Measurements from ENCODE around the gene NR4A3.
A peak's percentile ranks its signal among the peaks of the same experiment; 100 is the strongest.

Gene NR4A3

GRCh38 chr9:99878651-99879050 is 57.0 kb downstream of the NR4A3 start:
- no peak for DNase-seq (ENCODE audit: low spot score)

GRCh38 chr9:99881769-99882168 is 60.1 kb downstream of the NR4A3 start:
- no peak for DNase-seq (ENCODE audit: low spot score)

GRCh38 chr9:99885747-99886146 is 64.1 kb downstream of the NR4A3 start:
- DNase-seq (ENCODE audit: low spot score), result no peak

GRCh38 chr9:99889120-99889519 is 67.4 kb downstream of the NR4A3 start:
- no peak for DNase-seq (ENCODE audit: low spot score)

GRCh38 chr9:99894826-99895225 is 73.1 kb downstream of the NR4A3 start:
- no peak for DNase-seq (ENCODE audit: low spot score)

DNA sequence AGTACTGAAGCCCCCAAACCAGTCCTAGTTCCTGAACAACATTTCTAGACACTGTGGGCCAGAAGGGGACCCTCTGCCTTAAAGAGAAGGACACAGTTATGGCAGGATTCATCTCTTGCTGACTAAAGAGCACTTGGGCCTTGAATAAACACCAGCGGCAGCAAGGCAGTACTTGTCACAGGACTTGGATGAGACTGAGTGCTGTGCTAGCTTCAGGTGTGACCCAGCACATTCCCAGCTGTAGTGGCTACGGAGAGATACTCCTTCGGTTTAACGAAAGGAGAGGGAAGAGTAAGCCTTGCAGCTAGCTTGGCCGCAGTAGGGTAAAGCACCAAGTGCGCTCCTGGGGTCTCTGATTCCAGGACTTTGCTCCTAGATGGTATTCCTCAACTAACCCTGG is 73.8 kb downstream of the NR4A3 start:
- no peak for DNase-seq (ENCODE audit: low spot score)

DNA sequence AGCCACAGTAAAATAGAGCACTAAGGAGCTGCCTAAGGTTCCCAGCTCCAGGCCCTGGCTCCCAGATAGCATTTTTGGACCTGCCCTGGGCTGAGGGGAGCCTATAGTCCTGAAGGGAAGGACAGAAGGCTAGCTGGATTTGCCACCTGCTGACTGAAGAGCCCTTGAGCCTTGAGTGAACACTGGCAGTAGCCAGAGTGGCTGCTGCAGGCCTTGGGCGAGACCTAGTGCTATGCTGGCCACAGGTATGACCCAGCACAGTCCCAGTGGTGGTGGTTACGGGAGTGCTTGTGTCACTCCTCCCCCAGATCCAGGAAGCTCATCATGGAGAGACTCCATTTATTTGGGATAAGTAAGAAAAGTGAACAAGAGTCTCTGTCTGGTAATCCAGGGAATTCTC is 74.4 kb downstream of the NR4A3 start:
- no peak for DNase-seq (ENCODE audit: low spot score)

DNA sequence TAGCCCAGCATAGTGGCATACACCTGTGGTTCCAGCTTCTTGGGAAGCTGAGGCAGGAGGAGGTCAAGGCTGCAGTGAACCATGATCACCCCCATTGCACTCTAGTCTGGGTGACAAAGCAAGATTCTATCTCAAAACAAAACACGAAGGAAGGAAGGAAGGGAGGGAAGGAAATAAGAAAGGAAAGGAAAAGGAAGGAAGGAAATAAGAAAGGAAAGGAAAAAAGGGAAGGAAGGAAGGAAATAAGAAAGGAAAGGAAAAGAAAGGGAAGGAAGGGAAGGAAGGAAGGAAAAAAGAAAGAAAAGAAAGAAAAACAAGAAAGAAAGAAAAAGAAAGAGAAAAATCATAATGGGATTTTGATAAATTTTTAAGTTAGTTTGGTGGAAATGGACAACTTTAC is 81.7 kb downstream of the NR4A3 start:
- no peak for DNase-seq (ENCODE audit: low spot score)

DNA sequence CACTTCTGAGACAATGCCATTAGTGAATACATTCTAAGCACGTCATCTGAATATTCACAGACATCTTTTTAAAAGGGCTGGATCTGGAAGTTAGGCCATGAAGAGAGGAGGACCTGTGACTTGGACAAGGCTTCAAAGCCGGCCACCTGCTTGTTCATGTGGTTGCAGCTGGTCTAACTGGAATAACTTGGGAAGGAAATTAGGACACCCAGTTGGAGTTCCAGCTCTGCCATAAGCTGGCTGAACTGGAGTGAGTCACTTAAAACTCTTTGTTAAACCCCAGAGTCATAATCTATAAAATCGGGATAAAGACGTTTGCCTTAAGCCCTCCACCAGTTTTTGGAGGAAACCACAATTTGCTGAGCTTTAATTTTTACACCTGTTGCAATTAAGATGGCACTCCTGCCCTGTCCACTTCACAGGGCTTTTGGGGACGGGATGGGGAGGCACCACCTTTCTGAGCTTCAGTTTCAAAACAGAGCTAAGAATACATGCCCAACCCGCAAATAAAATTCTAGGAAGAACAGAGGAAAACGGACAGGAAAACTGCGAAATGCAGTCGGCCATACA is 84.2 kb downstream of the NR4A3 start:
- peak; percentile 45 for DNase-seq (ENCODE audit: low spot score)

- peak; percentile 83 for DNase-seq (ENCODE audit: low spot score)
These were observed 84.9 kb downstream of the NR4A3 start, which contains the start of gene STX17 for GRCh38 chr9:99906403-99907207. TSS of gene STX17 (plus strand) at chr9:99906654. CDS start at chr9:99915240, 8,586 bp downstream.

- DNase-seq (ENCODE audit: low spot score), result no peak
These were observed 85.5 kb downstream of the NR4A3 start for GRCh38 chr9:99907208-99907532.

GRCh38 chr9:99911600-99911999 is 89.9 kb downstream of the NR4A3 start:
- DNase-seq (ENCODE audit: low spot score), result no peak

Data from RKO (cell line).